Hypothalamus (tissue), 51 donors: ENCODE measurements around the gene TNFRSF25.
A peak's percentile ranks its signal among the peaks of the same experiment; 100 is the strongest.

Experiments used
- DNase-seq, 51 donors: peaks; one replicate each; lab custom pipeline; 2025; lab: John Stamatoyannopoulos, UW

Gene TNFRSF25

DNA sequence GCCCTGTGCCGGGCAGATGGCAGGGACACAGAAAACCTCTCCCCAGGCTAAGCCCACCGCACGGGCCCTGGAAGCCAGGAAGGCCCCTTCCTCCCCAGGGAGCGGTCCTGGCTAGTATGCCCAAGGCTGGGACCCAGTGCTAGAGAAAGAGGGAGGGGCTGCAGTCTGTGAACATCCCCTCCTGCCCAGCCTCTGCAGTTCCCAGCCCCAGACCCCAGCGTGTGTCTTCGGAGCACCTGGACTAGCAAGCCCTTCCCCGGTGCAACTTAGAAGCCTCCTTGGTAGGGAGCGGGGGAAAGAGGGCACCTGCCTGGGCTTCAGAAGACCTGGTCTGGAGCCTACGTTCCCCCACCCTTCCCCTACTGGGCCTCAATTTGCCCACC lies 23.4 kb upstream of the TNFRSF25 start:
- no peak for DNase-seq

DNA sequence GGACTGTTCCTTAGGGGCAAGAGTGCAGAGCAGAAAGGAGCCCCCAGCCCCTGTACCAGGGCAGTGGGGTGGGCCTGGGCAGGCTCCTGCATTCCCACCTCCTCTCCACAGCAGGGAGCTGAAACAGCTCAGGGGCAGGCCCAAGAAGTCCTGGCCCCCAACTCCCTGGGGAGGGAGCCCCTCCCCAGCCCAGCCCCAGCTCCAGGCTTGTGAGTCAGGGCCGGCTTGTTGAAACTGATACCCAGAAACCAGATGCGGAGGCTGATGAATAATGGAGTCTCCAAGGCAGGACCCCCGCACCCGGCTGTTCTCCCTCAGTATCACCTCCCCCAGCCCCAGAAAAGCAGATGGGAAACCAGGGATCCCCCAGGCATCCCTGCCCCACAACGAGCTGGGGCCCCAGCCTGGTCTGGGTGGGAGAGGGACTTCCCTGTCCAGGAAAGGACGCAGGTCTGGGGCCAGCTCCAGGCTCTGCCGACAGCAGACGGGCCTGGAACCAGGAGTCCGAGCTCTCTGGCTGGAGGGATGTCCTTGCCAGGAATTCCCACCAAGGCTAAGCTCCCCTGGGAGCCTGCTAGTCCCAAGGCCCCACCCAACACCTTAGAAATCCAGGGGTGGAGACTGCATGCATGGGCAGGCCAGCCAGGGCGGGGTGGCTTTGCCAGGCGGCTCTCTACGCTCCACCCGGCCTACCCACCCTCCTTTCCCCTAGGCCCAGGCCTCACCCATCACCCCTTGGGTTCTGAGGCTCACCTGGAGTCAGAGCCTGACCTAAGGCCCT lies 22.8 kb upstream of the TNFRSF25 start:
- DNase-seq: no peak

DNA sequence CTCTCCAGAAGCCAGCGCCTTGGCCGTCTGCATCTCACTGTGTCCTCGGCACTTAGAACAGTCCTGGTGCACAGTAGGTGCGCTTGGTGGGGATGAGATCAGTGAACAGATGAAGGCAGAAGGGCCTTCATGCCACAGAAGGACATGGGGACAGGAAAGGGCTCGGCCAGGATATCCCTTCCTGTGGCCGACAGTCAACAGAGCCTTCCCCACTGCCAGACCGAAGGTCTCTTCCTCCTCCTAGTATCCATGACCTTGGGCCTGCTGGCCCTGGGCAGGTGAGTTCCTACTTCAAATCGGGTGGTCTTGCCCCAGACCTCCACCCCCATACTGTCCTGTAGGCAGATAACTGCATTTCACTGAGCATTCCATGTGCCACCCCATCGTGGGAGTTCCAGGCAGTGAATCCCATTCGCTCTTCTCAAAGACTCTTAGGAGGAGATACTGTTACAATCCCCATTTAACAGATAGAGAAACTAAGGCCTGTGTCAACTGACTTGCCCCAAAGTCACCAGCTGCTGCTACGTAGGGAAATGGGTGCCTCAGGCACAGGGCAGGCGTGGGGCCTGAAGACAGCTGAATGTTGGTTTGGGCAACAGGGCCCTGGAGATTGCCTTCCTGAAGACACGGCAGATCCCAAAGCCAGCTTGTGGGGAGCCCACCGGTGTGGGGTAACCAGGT lies 22.0 kb upstream of the TNFRSF25 start:
- DNase-seq: no peak

DNA sequence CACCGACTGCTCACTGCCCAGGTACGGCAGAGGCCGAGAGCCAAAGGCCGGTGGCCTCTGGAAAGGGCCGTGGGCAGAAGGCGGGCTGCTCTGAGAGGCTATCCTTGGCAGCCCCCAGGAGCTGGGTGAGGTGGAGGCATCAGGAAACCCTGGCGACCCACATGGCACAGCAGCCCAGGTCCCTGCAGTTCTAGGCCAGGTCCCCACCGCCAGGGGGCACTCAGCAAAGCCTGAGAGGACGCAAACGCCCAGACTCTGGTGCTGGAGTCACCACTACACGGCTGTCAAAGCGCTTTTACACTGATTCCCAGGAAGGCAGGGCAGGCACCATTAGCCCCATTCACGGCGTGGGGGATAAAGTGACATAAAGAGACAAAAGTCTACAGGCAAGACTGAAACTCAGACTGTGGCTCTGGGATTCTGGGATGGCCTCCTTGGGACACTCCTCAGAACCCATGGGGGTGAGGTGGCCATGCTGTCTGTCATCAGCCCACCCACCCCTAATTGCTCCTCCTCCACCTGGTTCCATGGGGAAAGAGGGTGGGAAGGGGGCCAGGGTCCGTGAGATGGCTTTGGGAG lies 20.5 kb upstream of the TNFRSF25 start:
- peak in 46 of 51 donors; percentile 7 to 83 (median 56) for DNase-seq

DNA sequence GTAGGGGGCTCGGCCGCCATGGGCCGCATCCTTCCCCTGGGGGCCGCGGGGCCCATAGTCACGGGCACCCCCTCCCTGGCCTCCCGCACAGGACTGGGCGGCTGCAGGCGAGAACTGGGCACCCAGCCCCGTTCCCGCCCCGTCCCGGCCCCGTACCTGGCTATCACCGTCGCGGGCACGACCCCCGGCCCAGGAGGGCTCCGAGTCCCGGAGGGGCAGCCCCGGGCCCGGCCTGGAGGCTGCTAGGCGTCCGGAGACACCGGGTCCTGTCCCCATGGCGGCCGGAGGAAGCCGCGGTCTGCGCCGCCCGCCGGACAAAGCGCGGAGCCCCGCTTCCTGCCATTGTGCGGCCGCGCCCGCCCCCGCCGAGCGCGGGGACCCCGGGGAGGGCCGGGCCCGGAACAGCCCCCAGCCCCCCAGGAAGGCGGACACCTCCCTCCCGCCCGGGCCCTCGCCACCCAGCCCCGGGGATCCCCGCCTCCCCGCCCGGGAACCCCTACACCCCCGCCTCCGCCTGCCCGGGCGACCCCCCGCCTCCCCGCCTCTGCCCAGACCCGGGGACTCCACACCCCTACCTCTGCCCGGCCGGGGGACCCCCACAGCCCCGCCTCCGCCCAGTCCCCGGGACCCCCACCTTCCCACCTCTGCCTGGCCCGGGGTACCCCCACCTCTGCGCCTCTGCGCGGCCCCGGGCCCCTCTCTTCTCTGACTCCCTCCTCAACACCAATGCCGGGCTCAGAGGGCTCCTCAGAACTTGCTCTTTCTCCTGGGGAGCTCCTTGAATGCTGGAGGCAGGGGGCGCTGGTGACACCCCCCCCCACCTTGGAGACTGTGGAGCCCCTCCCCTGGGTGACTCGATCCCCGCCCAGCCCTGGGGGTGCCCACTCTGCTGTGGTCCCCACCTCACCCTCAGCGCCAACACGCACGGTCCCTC lies 19.5 kb upstream of the TNFRSF25 start:
- DNase-seq: no peak

DNA sequence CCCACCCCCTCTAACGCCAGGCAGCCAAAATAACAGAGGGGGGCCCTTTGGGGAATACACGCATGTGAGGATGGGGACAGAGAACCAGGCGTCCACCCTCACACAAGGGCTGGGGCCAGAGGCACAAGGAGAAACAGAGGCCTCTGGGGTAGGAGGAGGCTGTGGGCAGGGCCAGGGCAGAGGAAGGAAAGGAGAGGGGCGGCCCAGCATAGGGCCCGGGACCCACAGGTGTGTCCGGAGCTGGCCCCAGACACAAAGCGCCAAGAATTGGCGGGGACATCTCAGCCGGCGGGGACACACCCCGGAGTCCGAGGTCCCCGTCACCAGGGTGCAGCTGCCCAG lies 18.8 kb upstream of the TNFRSF25 start:
- no peak for DNase-seq

DNA sequence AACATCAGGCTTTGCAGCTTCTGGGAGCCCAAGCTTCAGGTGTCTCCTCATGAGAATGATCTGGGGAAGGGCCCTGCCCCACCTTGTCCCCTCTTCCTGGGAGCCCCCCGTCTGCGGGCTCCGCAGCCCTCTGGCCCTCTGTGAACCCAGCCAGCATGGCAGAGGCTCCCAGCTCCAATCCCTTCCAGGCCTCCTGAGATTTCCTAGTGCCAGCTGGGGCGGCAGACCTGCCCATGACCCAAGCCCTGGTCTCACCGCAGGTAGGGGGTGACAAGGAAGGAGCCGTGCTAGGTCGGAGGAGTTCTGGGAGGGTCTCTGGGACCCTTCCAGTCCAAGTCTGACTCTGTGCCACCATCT lies 17.8 kb upstream of the TNFRSF25 start:
- no peak for DNase-seq

DNA sequence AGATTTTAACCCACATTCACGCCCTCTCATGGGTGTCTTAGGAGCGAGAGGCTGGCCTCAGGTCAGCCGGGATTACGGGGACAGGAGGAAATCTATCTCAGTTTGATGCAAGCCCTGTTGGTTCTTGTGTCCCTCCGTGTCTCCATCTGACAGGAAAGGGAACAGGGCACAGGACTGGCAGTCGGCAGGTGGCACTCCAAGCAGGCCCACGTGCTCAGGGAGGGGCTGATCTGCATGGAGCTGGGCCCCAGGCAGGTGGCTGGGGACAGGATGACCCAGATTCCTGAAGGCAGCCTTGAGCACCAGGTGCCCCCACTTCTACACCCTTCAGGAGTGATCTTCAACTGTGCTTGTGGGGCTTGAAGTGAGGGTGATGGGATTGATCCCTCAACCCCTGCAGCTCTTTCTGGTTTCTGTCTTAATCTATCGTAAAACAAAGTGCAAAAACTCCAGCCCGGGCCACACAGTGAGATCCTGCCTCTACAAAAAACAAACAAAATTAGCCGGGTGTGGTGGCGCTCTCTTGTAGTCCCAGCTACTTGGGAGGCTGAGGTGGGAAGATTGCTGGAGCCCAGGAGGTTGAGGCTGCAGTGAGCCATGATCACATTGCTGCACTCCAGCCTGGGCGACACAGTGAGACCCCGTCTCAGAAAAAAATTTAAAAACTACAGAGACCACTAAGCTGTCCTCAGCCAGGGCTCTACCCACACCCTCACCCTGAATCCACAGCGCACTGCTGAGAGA lies 17.2 kb upstream of the TNFRSF25 start:
- no peak for DNase-seq

DNA sequence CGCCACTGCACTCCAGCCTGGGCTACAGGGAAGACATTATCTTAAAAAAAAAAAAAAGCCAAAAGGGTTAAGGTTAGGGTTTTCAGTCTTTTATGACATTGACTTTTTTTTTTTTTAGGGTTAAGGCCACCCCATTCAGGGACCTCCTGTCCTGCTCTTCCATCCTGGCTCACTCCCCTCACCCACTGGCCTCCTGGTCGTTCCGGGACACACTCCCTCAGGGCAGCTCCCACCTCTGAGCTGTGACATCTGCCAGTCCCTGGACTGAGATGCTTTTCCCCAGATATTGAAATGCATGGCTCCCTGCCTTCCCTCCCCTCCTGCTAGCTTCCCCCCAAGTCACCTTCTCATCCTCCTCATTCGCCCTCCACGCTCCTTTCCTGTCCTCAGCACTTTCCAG lies 15.8 kb upstream of the TNFRSF25 start:
- no peak for DNase-seq

DNA sequence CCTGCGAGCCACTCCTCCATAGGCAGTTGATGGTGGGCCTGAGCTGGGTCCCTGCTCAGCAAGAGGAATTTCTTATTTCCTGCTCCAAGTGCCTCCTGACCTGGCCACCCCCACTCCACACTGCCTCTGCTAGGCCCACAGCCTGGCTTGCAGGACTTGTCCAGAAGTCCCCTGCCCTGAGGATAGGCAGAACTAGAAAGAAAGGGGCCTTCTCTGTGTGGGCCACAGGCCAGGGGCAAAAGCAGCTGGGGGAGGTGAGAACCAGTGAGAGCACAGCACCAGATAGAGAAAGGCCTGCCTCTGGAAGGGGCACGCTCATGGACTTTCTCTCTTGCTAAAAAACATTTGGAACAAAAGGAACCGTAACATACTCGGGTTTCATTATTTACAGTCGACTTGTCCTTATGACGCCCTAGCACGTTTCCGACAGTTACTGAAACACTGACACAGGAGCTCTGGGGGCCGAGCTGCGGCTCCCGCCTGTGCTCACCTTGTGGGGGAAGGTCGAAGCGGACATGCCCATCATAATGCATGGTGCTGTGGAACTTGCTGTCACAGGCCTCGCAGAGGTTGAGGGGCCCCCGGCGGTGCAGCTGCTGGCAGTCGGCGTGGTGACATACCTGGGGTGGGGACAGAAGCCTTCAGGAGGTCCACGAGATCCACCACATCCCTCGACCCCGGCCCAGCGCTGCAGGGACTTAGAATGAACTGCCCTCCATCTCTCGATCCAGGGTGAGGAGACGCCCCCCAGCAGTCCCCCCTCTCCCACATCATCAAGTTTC lies 11.3 kb upstream of the TNFRSF25 start:
- DNase-seq: no peak

DNA sequence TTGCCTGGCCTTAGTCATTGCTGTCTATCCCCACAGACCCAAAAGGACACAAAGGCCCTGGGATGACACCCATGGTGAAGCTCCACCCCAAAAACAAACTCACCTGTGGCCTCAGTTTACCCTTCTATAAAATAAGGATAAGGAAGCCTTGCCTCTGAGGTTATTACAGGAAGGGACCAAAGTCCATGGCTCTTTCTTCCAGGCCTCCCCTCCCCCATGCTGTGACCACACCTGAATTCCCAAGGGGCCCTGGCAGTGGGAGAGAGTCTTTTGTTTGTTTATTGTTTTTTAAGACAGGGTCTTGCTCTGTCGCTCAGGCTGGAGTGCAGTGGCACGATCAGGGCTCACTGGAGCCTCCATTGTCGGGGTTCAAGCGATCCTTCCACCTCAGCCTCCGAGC lies 10.5 kb upstream of the TNFRSF25 start:
- DNase-seq: no peak

DNA sequence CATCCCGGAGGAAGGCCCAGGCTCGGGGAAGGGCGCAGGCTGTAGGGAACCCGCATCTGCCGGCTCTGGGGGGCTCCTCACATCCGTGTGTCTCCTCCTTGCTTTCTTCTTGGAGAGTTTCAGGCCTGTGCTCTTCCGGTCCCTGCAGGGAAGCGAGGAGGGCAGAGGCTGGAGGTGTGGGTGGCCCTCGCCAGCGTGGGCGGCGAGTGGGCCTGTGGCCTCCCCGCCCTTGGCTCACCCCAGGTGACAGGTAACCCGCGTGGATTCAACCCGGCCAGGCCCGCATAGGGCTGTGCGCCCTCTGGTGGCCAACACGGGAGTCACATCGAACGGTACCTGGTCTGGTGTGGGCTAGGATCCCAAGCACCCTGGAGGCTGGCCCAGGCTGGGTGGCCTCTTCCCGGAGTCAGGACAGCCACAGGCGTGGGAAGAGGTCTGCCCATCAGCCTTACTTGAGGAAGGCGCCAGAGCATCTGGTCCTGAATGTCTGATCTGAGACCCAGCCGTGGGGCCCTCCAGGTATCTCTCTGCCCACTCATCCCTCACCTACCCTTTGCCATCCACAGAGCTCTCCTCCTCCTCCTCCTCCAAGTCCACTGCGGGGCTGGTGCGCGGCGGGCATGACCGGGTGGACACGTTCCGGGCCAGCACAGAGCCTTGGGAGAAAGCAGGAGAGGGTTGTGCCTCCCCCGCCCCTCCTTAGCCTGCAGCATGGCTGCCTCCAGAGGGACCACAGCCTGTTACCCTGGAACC lies 9.6 kb upstream of the TNFRSF25 start:
- DNase-seq: peak in 35 of 51 donors; percentile 4 to 61 (median 26)

DNA sequence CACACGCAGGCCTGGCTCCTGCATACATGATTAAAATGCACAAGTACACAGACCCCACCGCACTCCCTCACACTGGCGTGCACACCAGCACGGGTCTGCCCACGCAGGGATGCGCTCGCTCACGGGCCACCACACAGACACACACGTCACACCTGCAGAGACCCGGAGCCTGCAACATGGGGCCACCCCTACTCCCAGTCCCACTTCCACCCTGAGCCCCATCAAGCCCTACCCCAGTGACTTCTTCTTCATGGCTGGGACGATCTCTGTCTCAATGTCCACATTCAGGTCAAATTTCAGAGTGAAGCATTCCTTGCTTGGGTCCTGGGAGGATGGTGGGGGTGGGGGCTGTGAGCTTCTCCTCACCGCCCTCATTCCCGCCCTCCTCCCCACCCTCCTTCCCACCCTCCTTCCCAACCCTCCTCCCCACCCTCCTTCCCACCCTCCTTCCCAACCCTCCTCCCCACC lies 8.9 kb upstream of the TNFRSF25 start:
- no peak for DNase-seq

DNA sequence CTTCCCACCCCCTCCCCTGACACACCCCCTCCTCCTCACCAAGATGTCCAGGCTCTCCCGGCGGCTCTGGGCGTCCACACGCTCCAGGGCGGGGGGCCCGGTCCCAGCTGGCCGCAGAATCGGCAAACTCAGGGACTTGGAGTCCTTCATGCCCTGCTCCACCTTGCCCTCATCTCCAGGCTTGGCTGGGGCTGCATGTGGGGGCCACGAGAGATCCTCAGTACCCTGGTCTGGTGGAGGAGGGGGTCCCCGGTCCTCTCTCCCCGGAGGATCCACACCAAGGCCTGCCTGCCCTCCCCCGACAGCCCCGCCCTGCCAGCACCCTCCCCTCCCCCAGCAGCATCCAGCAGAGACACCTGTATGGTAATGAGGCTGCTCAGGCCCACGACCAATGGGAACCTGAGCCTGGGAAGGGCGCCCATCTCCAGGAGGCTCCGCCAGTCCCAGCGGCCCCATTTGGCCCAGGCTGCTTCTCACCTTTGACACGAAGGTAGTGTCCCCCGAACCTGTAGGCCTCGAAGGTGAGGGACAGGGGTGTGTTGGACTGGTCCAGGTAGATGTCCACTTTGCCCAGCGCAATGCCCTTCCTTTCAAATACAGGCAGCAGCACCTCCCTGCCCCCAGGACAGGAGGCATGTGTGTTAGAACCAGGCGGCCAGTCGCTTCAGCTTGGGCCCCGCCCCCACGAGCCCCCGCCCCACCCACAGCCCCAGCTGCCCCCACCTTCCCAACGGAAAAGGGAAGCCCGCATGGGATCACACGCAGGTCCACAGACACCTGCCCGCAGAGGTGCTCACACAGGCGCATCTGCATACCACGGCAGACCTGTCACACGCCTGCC lies 8.2 kb upstream of the TNFRSF25 start:
- DNase-seq: no peak

DNA sequence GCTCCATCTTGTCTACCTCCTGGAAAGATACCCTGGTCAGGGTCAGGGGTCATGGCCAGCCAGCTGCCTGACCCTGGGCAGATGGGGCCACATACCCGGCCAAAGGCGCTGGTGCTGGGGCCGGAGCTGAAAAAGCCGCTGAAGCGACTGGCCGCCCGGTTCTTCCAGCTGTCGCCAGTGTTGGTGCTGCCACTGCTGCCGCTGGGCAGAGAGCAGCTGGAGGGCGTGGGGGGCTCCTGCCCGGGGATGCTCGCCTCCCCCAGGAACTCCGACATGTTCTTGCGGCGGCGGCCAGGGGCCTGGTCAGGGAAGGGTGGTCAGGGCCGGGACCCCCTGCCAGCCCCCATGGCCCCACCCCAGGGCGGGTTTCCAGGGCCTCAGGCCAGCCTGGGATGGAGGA lies 7.2 kb upstream of the TNFRSF25 start:
- DNase-seq: no peak

DNA sequence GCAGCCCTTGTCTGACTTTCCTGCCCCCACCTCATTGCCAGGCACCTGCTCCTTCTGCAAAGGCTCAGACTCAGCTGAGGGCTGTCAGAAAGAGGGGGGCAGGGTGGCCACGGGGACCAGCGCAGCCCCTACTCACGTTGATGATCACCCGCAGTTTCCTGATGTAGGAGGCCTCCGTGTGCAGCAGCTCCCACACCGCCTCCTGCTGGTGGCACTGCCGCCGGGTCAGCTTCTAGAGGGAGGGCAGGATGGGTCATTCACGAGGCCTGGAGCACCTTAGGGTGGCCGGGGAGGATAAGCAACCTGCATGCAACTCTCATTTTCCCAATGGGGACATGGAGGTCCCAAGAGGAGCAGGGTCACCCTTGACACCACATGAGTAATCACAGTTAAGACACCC lies 6.4 kb upstream of the TNFRSF25 start:
- no peak for DNase-seq

DNA sequence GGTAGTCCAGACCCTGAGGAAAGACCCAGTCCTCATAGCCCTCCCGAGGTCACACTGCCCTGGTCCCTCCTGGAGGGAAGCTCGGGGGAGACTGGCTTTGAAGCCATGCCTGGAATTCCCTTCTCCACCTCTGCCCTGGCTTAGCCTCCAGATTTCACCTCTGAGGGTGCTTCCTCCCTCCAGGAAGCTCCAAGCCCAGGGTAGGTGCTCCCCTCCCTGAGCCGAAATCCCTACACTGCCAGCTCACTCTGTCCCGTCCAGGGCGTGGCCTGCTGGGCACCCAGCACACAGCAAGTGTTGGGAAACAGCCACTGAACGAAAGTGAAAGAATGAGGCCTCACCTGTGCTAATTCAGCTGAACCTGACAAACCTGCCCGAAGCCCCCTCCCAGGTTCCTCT lies 6.0 kb upstream of the TNFRSF25 start:
- DNase-seq: no peak
